ENCODE results near the gene RAE1. TPM values are rescaled to one million over a fixed set of nuclear protein-coding genes. Genes with fewer than 3 reads are reported as not detected.

RAE1 gene
- total and polyA plus RNA-seq, 2 donors (not counting 3 experiments of a cell fraction or from before 2014, with no cell fraction given) = 34.1 to 55.8 TPM

DNA sequence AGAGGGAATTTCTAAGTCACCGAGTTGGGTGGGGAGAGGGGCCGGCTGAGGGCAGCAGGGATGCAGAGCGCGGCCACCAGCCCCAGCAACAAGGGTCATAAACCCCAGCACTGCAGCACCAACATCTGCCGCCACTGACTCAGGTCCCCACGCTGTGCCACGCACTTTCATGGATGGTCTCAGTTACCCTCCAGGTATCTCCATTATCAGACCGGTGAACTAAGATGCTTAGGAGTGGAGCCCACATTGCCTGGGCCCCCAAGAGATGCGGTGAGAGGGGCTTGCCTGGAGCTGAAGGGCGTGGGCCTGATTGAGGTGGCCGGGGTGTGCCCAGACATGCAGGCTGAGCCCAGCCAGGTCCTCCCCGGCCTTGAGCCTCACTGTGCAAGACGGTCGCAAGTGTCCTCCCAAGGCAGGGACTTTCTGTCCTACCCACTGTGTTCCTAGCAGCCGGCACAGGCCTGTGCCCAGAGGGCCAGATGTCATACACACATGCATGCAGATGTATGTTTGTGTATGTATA lies 59.4 kb downstream of the RAE1 start:
- peaks cover 0 to 20% of the 10 kb centered on the region in 2 experiments for H3K36me3 ChIP-seq (ENCODE audit: control insufficient read depth in 2 of 2, extremely low read depth in 1 of 2, insufficient read depth in 2 of 2, low read length in 2 of 2)
- POLR2A ChIA-PET = no interaction called here
- intact Hi-C loops (cut with micrococcal nuclease) = no loop called here
- no peak for FAIRE-seq
- H3K4me2 ChIP-seq (ENCODE audit: insufficient read depth, low read length) = no peak overlapping the region
- H3K79me2 ChIP-seq (ENCODE audit: control insufficient read depth, insufficient read depth, low read length) = no peaks in the 10 kb centered on the region
- no peak overlapping the region for H3K9ac ChIP-seq (replicated peaks; ENCODE audit: extremely low read depth, insufficient read depth, low read length)
- no peaks in the 10 kb centered on the region for H3K4me1 ChIP-seq (ENCODE audit: control insufficient read depth, extremely low read depth, insufficient read depth, low read length)
- no peaks in the 10 kb centered on the region for H4K20me1 ChIP-seq (replicated peaks; ENCODE audit: control insufficient read depth, extremely low read depth, insufficient read depth, low read length)
- H3K9me3 ChIP-seq (replicated peaks; ENCODE audit: control insufficient read depth, insufficient read depth, low read length) = no peaks in the 10 kb centered on the region
- BruUV-seq (replicated peaks) = no TSS peak
- no peaks in the 10 kb centered on the region for H3K9me1 ChIP-seq (replicated peaks; ENCODE audit: control insufficient read depth, extremely low read depth, insufficient read depth, low read length)
- H3K4me3 ChIP-seq (replicated peaks in 1 of 3; ENCODE audit: insufficient read depth in 1 of 3, low read depth in 1 of 3, low read length in 3 of 3) = no peak overlapping the region
- H3K27ac ChIP-seq (ENCODE audit: insufficient read depth, low read depth, low read length) = no peak overlapping the region
- DNase-seq (ENCODE audit: low read depth, low spot score) = no peak
- TF ChIP-seq FOS (IDR thresholded peaks at IDR 0.05; ENCODE audit: borderline replicate concordance, insufficient read depth, low read length) = no peak
- no peak for TF ChIP-seq JUN (IDR thresholded peaks at IDR 0.05; ENCODE audit: borderline replicate concordance, insufficient read depth, insufficient read length, low read depth)
- TF ChIP-seq MYC (IDR thresholded peaks at IDR 0.05; ENCODE audit: low read depth, low read length) = no peak
- TF ChIP-seq, protein P1, sequence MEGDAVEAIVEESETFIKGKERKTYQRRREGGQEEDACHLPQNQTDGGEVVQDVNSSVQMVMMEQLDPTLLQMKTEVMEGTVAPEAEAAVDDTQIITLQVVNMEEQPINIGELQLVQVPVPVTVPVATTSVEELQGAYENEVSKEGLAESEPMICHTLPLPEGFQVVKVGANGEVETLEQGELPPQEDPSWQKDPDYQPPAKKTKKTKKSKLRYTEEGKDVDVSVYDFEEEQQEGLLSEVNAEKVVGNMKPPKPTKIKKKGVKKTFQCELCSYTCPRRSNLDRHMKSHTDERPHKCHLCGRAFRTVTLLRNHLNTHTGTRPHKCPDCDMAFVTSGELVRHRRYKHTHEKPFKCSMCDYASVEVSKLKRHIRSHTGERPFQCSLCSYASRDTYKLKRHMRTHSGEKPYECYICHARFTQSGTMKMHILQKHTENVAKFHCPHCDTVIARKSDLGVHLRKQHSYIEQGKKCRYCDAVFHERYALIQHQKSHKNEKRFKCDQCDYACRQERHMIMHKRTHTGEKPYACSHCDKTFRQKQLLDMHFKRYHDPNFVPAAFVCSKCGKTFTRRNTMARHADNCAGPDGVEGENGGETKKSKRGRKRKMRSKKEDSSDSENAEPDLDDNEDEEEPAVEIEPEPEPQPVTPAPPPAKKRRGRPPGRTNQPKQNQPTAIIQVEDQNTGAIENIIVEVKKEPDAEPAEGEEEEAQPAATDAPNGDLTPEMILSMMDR (IDR thresholded peaks at IDR 0.05; ENCODE audit: extremely low read depth in 1 of 2, insufficient read depth in 1 of 2, low read depth in 1 of 2, low read length in 2 of 2) = no peak
- H2AFZ ChIP-seq (ENCODE audit: low read depth, low read length) = no peak overlapping the region
- CTCF ChIA-PET = no interaction called here
- dilution Hi-C loops (cut with MboI; ENCODE audit: extremely low pct_ligation_motif_present, low sequenced_read_pairs) = no loop called here
- no peaks in the 10 kb centered on the region for H3K27me3 ChIP-seq (ENCODE audit: control insufficient read depth in 2 of 2, insufficient read depth in 2 of 2, low read length in 2 of 2)

DNA sequence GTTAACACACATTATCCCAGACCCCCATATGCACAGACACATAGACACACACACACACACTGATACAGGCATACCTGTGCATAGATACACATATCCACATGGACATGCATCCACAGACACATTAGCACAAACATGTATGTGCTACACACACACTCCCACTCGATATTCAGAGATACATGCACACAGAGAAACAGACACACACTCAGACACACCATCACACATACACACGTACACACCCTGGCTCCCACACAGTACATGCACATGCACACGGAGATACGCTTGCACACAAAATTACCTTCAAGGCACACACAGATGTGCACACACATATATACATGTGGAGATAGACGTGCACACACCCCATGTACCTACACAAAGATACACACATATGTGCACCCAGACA lies 59.9 kb downstream of the RAE1 start:
- H3K9me1 ChIP-seq (replicated peaks; ENCODE audit: control insufficient read depth, extremely low read depth, insufficient read depth, low read length) = no peaks in the 10 kb centered on the region
- CTCF ChIA-PET = no interaction called here
- TF ChIP-seq, protein P2, sequence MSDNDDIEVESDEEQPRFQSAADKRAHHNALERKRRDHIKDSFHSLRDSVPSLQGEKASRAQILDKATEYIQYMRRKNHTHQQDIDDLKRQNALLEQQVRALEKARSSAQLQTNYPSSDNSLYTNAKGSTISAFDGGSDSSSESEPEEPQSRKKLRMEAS (IDR thresholded peaks at IDR 0.05; ENCODE audit: insufficient read depth, insufficient read length) = no peak
- TF ChIP-seq POLR2A (IDR thresholded peaks at IDR 0.05; ENCODE audit: low read depth, low read length) = no peak
- TF ChIP-seq, protein P1 (IDR thresholded peaks at IDR 0.05; ENCODE audit: extremely low read depth in 1 of 2, insufficient read depth in 1 of 2, low read depth in 1 of 2, low read length in 2 of 2) = no peak
- TF ChIP-seq POLR2AphosphoS5 (IDR thresholded peaks at IDR 0.05; ENCODE audit: insufficient read depth, low read depth, low read length) = no peak
- no peak for TF ChIP-seq FOS (IDR thresholded peaks at IDR 0.05; ENCODE audit: borderline replicate concordance, insufficient read depth, low read length)
- no peak for TF ChIP-seq MYC (IDR thresholded peaks at IDR 0.05; ENCODE audit: low read depth, low read length)
- no peak for TF ChIP-seq JUN (IDR thresholded peaks at IDR 0.05; ENCODE audit: borderline replicate concordance, insufficient read depth, insufficient read length, low read depth)
- no peak for TF ChIP-seq GATA2 (IDR thresholded peaks at IDR 0.05; ENCODE audit: insufficient read depth, insufficient read length, low read depth, low read length)
- TF ChIP-seq EZH2 (IDR thresholded peaks at IDR 0.05; ENCODE audit: borderline replicate concordance, low read depth, low read length, severe bottlenecking) = no peak
- no peak for FAIRE-seq
- H3K4me2 ChIP-seq (ENCODE audit: insufficient read depth, low read length) = no peak overlapping the region
- peaks cover 0 to 17% of the 10 kb centered on the region in 2 experiments for H3K36me3 ChIP-seq (ENCODE audit: control insufficient read depth in 2 of 2, extremely low read depth in 1 of 2, insufficient read depth in 2 of 2, low read length in 2 of 2)
- H2AFZ ChIP-seq (ENCODE audit: low read depth, low read length) = no peak overlapping the region
- H3K27ac ChIP-seq (ENCODE audit: insufficient read depth, low read depth, low read length) = no peak overlapping the region
- intact Hi-C loops (cut with micrococcal nuclease) (no loop called here), dilution Hi-C loops (cut with MboI; ENCODE audit: extremely low pct_ligation_motif_present, low sequenced_read_pairs) (no loop called here)
- no peaks in the 10 kb centered on the region for H3K9me3 ChIP-seq (replicated peaks; ENCODE audit: control insufficient read depth, insufficient read depth, low read length)
- H3K9ac ChIP-seq (replicated peaks; ENCODE audit: extremely low read depth, insufficient read depth, low read length) = no peak overlapping the region
- H3K27me3 ChIP-seq (ENCODE audit: control insufficient read depth in 2 of 2, insufficient read depth in 2 of 2, low read length in 2 of 2) = no peaks in the 10 kb centered on the region
- no TSS peak for BruUV-seq (replicated peaks)
- no peaks in the 10 kb centered on the region for H3K4me1 ChIP-seq (ENCODE audit: control insufficient read depth, extremely low read depth, insufficient read depth, low read length)
- H3K4me3 ChIP-seq (replicated peaks in 1 of 3; ENCODE audit: insufficient read depth in 1 of 3, low read depth in 1 of 3, low read length in 3 of 3) = no peak overlapping the region
- DNase-seq (ENCODE audit: low read depth, low spot score) = no peak
- H4K20me1 ChIP-seq (replicated peaks; ENCODE audit: control insufficient read depth, extremely low read depth, insufficient read depth, low read length) = no peaks in the 10 kb centered on the region
- no peaks in the 10 kb centered on the region for H3K79me2 ChIP-seq (ENCODE audit: control insufficient read depth, insufficient read depth, low read length)
- POLR2A ChIA-PET = no interaction called here
